Activated CD4-positive, alpha-beta T cell treated with anti-CD3 and anti-CD28 coated beads, Interleukin-2, amount 10 ng/mL, durations not matched to agents 7 days and 5 days (primary cell): ENCODE measurements around the gene SOS1. TPM values are rescaled to one million over a fixed set of nuclear protein-coding genes. Genes with fewer than 3 reads are reported as not detected.

Experiments used
- CTCF ChIA-PET: fragments of 350-600 bp; sonication (Branson Sonifier 250); formaldehyde crosslinking; loops from one replicate; lab custom pipeline; 2021; ENCODE audit warnings: antibody characterized with exemption; lab: Charles Lee
- POLR2A ChIA-PET: fragments of 350-600 bp; sonication (Branson Sonifier 250); formaldehyde crosslinking; loops from one replicate; lab custom pipeline; 2021; ENCODE audit warnings: antibody characterized with exemption; lab: Charles Lee
- DNase-seq: peaks from one replicate; pipeline ENCODE4 v3.0.0-alpha.2; 2020
- H3K27ac Mint-ChIP-seq: one replicate; pipeline ENCODE4 v1.8.0; 2021; ENCODE audit warnings: mild to moderate bottlenecking, moderate library complexity, mixed read lengths
- H3K27me3 Mint-ChIP-seq: one replicate; pipeline ENCODE4 v1.8.0; 2021; ENCODE audit warnings: mixed read lengths
- H3K36me3 Mint-ChIP-seq: one replicate; pipeline ENCODE4 v1.8.0; 2021; ENCODE audit warnings: low read depth, mixed read lengths
- H3K4me1 Mint-ChIP-seq: one replicate; pipeline ENCODE4 v1.8.0; 2021; ENCODE audit warnings: mixed read lengths
- H3K4me3 Mint-ChIP-seq: one replicate; pipeline ENCODE4 v1.8.0; 2021; ENCODE audit warnings: mild to moderate bottlenecking, moderate library complexity, mixed read lengths
- H3K9me3 Mint-ChIP-seq: one replicate; pipeline ENCODE4 v1.8.0; 2021; ENCODE audit warnings: mixed read lengths
- total RNA-seq, 2 experiments: library from RNA; stranded (reverse); gene quantifications; one replicate each; pipeline ENCODE4 v1.2.3, GENCODE V29; 2021

Gene SOS1
- total RNA-seq, 2 experiments from 2014 or later: 204 to 209 TPM

- no peak overlapping the region for H3K27ac Mint-ChIP-seq
- H3K4me1 Mint-ChIP-seq: peaks cover 10% of the 10 kb centered on the region
- no peak overlapping the region for H3K4me3 Mint-ChIP-seq
- H3K27me3 Mint-ChIP-seq: no peaks in the 10 kb centered on the region
- H3K36me3 Mint-ChIP-seq: peaks cover 62% of the 10 kb centered on the region
- CTCF ChIA-PET: interaction anchor here (0.5 kb wide), 1 partner anchor 16 kb away, joined by 6 read pairs; no protein-coding TSS in a partner anchor
- H3K9me3 Mint-ChIP-seq: no peaks in the 10 kb centered on the region
- DNase-seq: no peak
- POLR2A ChIA-PET: no interaction called here
Observed at GRCh38 chr2:39008665-39009064, 112.2 kb downstream of the SOS1 start.

DNA sequence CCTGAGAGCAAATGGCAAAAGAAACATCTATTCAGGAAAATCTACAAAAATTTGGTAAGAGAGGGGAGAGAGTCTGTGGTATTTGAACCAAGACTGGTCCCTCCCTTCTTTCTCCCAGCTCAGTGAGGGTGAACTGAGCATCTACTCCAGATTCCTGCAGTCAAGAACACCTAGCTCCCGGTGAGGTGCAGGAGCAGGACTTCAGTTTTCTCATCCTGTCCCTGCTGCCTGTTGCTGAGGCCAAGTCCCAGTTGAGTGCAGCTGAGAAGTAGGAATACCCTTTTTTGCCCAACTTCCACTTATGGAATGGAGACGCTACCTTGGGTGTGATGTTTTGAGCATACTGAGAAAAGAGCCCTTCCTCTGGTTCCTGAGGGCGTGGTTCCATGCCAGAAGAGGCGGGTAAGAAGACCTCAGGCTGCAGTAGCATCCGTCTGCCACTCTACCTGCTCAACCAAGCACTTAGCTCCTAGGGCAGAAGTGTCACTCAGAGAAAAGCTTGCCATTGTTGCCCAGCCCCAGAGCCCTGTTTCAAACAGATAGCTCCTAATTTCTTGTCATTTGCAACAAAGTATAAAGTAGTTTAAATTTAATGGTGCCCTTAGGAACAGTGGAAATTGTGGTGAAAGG is 112.9 kb downstream of the SOS1 start:
- peaks cover 60% of the 10 kb centered on the region for H3K36me3 Mint-ChIP-seq
- H3K9me3 Mint-ChIP-seq: no peaks in the 10 kb centered on the region
- POLR2A ChIA-PET: no interaction called here
- peaks cover 10% of the 10 kb centered on the region for H3K4me1 Mint-ChIP-seq
- no peak overlapping the region for H3K4me3 Mint-ChIP-seq
- CTCF ChIA-PET: interaction anchor here (0.5 to 0.6 kb wide), 2 partner anchors 17 to 71 kb away, joined by 3 to 6 read pairs; no protein-coding TSS in a partner anchor
- H3K27me3 Mint-ChIP-seq: no peaks in the 10 kb centered on the region
- peak overlapping the region; percentile 62 for H3K27ac Mint-ChIP-seq
- no peak for DNase-seq

DNA sequence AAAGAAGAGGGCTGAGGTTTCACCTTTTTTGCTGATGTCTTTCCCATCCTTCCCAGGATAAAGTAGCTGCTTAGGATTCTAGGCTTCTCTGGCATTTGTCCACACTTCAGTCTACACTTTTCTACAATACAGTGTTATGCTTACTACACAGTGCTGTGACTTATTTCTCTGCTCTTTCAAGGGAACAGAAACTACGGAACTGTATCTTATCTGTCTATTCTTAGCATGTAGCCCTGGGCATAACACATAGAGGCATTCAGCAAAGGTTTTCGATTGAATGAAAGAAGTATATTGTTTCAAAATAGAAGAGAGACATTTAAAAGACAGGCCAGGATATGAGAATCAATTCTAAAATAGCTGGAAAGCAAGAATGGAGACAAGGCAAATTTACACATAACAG is 120.3 kb downstream of the SOS1 start:
- H3K27ac Mint-ChIP-seq: no peak overlapping the region
- H3K4me3 Mint-ChIP-seq: no peak overlapping the region
- DNase-seq: no peak
- peaks cover 19% of the 10 kb centered on the region for H3K4me1 Mint-ChIP-seq
- ChIA-PET CTCF (interaction anchor here (0.8 kb wide), 1 partner anchor 11 kb away, joined by 3 read pairs; no protein-coding TSS in a partner anchor), POLR2A (no interaction called here)
- H3K27me3 Mint-ChIP-seq: no peaks in the 10 kb centered on the region
- H3K36me3 Mint-ChIP-seq: peaks cover 69% of the 10 kb centered on the region
- no peaks in the 10 kb centered on the region for H3K9me3 Mint-ChIP-seq

- Mint-ChIP-seq H3K27ac (no peak overlapping the region), H3K27me3 (no peaks in the 10 kb centered on the region), H3K9me3 (no peaks in the 10 kb centered on the region), H3K4me1 (peaks cover 29% of the 10 kb centered on the region), H3K36me3 (peaks cover 71% of the 10 kb centered on the region), H3K4me3 (no peak overlapping the region)
- CTCF ChIA-PET: interaction anchor here (0.8 kb wide), 1 partner anchor 274 kb away, joined by 3 read pairs; no protein-coding TSS in a partner anchor
- DNase-seq: no peak
- POLR2A ChIA-PET: no interaction called here
Observed at GRCh38 chr2:38997781-38998180, 123.1 kb downstream of the SOS1 start.

- Mint-ChIP-seq H3K4me1 (peaks cover 20% of the 10 kb centered on the region), H3K27me3 (no peaks in the 10 kb centered on the region), H3K36me3 (peaks cover 55% of the 10 kb centered on the region), H3K27ac (peak overlapping the region; percentile 57), H3K4me3 (no peak overlapping the region), H3K9me3 (no peaks in the 10 kb centered on the region)
- DNase-seq: no peak
- ChIA-PET CTCF (interaction anchor here (0.8 kb wide), 1 partner anchor 9 kb away, joined by 3 read pairs; no protein-coding TSS in a partner anchor), POLR2A (no interaction called here)
Observed at GRCh38 chr2:38991899-38992298, 129.0 kb downstream of the SOS1 start.

DNA sequence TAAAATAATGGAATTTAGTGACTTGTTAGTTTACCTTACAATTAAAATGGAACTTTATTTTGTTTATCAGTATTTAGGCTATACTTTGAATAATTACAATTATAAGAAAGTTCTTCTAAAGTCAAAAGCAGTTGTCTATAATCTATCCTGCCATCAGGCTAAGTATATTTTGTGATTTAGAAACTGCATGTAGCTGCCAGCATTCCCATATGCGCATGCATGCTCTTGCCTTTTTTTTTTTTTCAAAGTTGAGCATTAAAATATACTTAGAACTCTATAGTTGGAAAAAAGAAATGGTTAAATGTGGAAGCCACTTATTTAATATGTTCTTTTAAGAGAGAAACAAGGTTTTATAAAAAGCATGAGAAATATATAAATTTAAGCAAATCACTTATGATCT is 132.1 kb downstream of the SOS1 start:
- Mint-ChIP-seq H3K4me1 (peaks cover 7% of the 10 kb centered on the region), H3K9me3 (no peaks in the 10 kb centered on the region), H3K27ac (no peak overlapping the region), H3K4me3 (no peak overlapping the region), H3K36me3 (peaks cover 50% of the 10 kb centered on the region), H3K27me3 (no peaks in the 10 kb centered on the region)
- POLR2A ChIA-PET: no interaction called here
- DNase-seq: no peak
- CTCF ChIA-PET: no interaction called here

- CTCF ChIA-PET: no interaction called here
- H3K36me3 Mint-ChIP-seq: peaks cover 47% of the 10 kb centered on the region
Observed at GRCh38 chr2:38982498-38982897, 138.4 kb downstream of the SOS1 start.

DNA sequence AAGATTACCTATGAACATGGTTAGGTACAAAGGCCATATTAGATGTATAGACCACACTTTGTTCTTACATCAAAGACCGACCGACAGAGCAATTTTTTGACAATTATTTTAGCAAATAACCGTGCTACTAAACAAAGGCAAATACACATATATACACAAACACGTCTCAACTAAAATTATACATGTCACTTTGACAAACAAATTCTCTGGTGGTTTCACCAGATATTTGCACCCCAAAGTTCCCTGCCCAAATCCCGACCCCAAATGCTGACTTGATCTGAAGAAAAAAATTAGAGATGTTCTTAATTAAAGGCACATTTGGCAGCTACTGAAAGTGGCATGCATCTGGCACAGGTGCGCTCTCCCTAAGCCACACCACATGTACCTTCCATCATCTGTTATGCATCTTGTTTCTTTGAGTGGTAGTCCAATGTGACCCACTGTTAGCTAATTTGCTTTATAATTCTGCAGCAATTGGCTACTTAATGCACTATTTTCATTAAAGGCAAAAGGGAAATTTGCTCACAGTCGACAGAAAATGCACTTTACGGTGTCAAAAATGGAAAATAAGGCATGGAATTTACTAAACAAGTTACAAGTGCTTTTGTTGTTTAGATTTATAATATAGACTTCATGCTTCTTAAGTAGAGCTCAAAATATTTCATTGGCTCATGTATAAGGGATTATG is 139.0 kb downstream of the SOS1 start:
- H3K4me1 Mint-ChIP-seq: no peaks in the 10 kb centered on the region
- H3K36me3 Mint-ChIP-seq: peaks cover 42% of the 10 kb centered on the region
- no peaks in the 10 kb centered on the region for H3K9me3 Mint-ChIP-seq
- H3K27ac Mint-ChIP-seq: peak overlapping the region; percentile 47
- H3K27me3 Mint-ChIP-seq: no peaks in the 10 kb centered on the region
- CTCF ChIA-PET: no interaction called here
- H3K4me3 Mint-ChIP-seq: no peak overlapping the region
- POLR2A ChIA-PET: no interaction called here
- no peak for DNase-seq

More at GRCh38 chr2:38982498-38982897, 138.4 kb downstream of the SOS1 start:
- H3K27ac Mint-ChIP-seq: no peak overlapping the region
- POLR2A ChIA-PET: no interaction called here
- H3K4me1 Mint-ChIP-seq: no peaks in the 10 kb centered on the region
- no peak overlapping the region for H3K4me3 Mint-ChIP-seq
- no peaks in the 10 kb centered on the region for H3K27me3 Mint-ChIP-seq
- no peak for DNase-seq
- no peaks in the 10 kb centered on the region for H3K9me3 Mint-ChIP-seq

GRCh38 chr2:38981003-38981669 is 139.7 kb downstream of the SOS1 start:
- no peak for DNase-seq
- H3K4me1 Mint-ChIP-seq: no peaks in the 10 kb centered on the region
- no peaks in the 10 kb centered on the region for H3K9me3 Mint-ChIP-seq
- ChIA-PET CTCF (no interaction called here), POLR2A (no interaction called here)
- H3K36me3 Mint-ChIP-seq: peaks cover 42% of the 10 kb centered on the region
- H3K27ac Mint-ChIP-seq: no peak overlapping the region
- no peaks in the 10 kb centered on the region for H3K27me3 Mint-ChIP-seq
- H3K4me3 Mint-ChIP-seq: no peak overlapping the region

GRCh38 chr2:38978908-38979307 is 141.9 kb downstream of the SOS1 start:
- H3K27me3 Mint-ChIP-seq: no peaks in the 10 kb centered on the region
- POLR2A ChIA-PET: no interaction called here
- no peaks in the 10 kb centered on the region for H3K4me1 Mint-ChIP-seq

DNA sequence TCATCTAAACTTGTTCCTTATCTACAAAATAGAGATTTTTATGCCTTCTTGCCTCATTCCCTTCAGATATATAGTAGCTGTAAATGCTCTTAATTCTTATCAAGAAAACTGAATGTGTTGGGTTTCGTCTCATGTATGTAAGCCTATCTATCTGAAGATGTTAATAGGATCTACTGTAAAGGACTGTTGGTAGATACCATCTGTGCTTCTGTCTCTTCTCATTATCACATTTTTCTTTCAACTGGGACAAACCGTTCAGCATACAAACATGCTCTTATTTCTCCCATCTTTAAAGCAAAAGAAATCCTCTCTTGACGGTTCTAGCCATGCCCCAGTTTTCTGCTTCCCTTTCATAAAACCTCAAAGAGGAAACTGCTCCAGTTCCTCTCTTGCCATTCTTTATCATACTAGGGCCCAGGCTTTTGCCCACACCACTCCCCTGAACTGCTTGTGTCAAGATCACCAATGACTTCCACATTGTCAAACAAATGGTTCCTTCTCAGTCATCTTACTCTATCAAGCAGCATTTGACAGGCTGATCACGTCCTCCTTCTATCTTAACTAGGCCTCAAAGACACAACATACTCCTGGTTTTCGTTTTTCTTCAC is 142.5 kb downstream of the SOS1 start:
- Mint-ChIP-seq H3K4me3 (no peak overlapping the region), H3K36me3 (peaks cover 26% of the 10 kb centered on the region), H3K4me1 (no peaks in the 10 kb centered on the region), H3K27me3 (no peaks in the 10 kb centered on the region), H3K9me3 (no peaks in the 10 kb centered on the region), H3K27ac (peak overlapping the region; percentile 6)
- ChIA-PET POLR2A (no interaction called here), CTCF (no interaction called here)
- no peak for DNase-seq

More at GRCh38 chr2:38978908-38979307, 141.9 kb downstream of the SOS1 start:
- Mint-ChIP-seq H3K4me3 (no peak overlapping the region), H3K9me3 (no peaks in the 10 kb centered on the region), H3K36me3 (peaks cover 31% of the 10 kb centered on the region), H3K27ac (no peak overlapping the region)
- CTCF ChIA-PET: interaction anchor here (1.0 kb wide), 1 partner anchor 14 kb away, joined by 3 read pairs; no protein-coding TSS in a partner anchor
- no peak for DNase-seq

GRCh38 chr2:38977047-38977446 is 143.8 kb downstream of the SOS1 start:
- Mint-ChIP-seq H3K36me3 (peaks cover 16% of the 10 kb centered on the region), H3K4me1 (no peaks in the 10 kb centered on the region)

More at GRCh38 chr2:38977047-38977446, 143.8 kb downstream of the SOS1 start:
- H3K27ac Mint-ChIP-seq: no peak overlapping the region
- CTCF ChIA-PET: no interaction called here
- H3K27me3 Mint-ChIP-seq: no peaks in the 10 kb centered on the region
- no peak for DNase-seq
- no peaks in the 10 kb centered on the region for H3K9me3 Mint-ChIP-seq
- POLR2A ChIA-PET: no interaction called here
- H3K4me3 Mint-ChIP-seq: no peak overlapping the region
